ENCODE results near the gene SPATA16.

SPATA16 gene

GRCh38 chr3:172993412-172993811 lies 147.6 kb downstream of the SPATA16 start:
- H3K36me3 ChIP-seq (ENCODE audit: insufficient read depth, low read length): no peaks in the 10 kb centered on the region
- H3K9ac ChIP-seq (ENCODE audit: low read depth, low read length): no peak overlapping the region
- H3K4me1 ChIP-seq (ENCODE audit: insufficient read depth, low read length): no peaks in the 10 kb centered on the region
- H3K4me3 ChIP-seq (ENCODE audit: low read depth in 1 of 2, low read length in 2 of 2): no peak overlapping the region
- H4K20me1 ChIP-seq (ENCODE audit: insufficient read depth, low read length): no peaks in the 10 kb centered on the region
- no peak for DNase-seq
- no peak overlapping the region for H2AFZ ChIP-seq (ENCODE audit: low read depth, low read length)
- no peak for ATAC-seq (ENCODE audit: insufficient read depth, low read depth)
- no peak overlapping the region for H3K27ac ChIP-seq (ENCODE audit: low read length)
- H3K4me2 ChIP-seq (ENCODE audit: insufficient read depth, low read length): no peak overlapping the region
- no peaks in the 10 kb centered on the region for H3K9me3 ChIP-seq (ENCODE audit: insufficient read depth, low read length, severe bottlenecking)
- no peak for TF ChIP-seq EZH2 (IDR thresholded peaks at IDR 0.05; ENCODE audit: borderline replicate concordance, low read depth, low read length, severe bottlenecking)
- no peak for TF ChIP-seq CTCF (IDR thresholded peaks at IDR 0.05; ENCODE audit: borderline replicate concordance, extremely low read depth, low read length, poor library complexity, severe bottlenecking)
- H3K27me3 ChIP-seq (ENCODE audit: insufficient read depth, low read length, poor library complexity): no peaks in the 10 kb centered on the region
- H3K79me2 ChIP-seq (ENCODE audit: insufficient read depth, low read length): no peaks in the 10 kb centered on the region

GRCh38 chr3:172991424-172991996 lies 149.5 kb downstream of the SPATA16 start:
- Histone ChIP-seq H3K36me3 (ENCODE audit: insufficient read depth, low read length) (no peaks in the 10 kb centered on the region), H3K9me3 (ENCODE audit: insufficient read depth, low read length, severe bottlenecking) (no peaks in the 10 kb centered on the region), H3K4me3 (ENCODE audit: low read depth in 1 of 2, low read length in 2 of 2) (no peak overlapping the region), H3K27me3 (ENCODE audit: insufficient read depth, low read length, poor library complexity) (no peaks in the 10 kb centered on the region), H3K4me2 (ENCODE audit: insufficient read depth, low read length) (no peak overlapping the region), H3K9ac (ENCODE audit: low read depth, low read length) (no peak overlapping the region), H3K4me1 (ENCODE audit: insufficient read depth, low read length) (no peaks in the 10 kb centered on the region), H4K20me1 (ENCODE audit: insufficient read depth, low read length) (no peaks in the 10 kb centered on the region), H2AFZ (ENCODE audit: low read depth, low read length) (no peak overlapping the region), H3K79me2 (ENCODE audit: insufficient read depth, low read length) (no peaks in the 10 kb centered on the region), H3K27ac (ENCODE audit: low read length) (no peak overlapping the region)
- no peak for ATAC-seq (ENCODE audit: insufficient read depth, low read depth)
- no peak for DNase-seq
- TF ChIP-seq CTCF (IDR thresholded peaks at IDR 0.05; ENCODE audit: borderline replicate concordance, extremely low read depth, low read length, poor library complexity, severe bottlenecking): no peak
- no peak for TF ChIP-seq EZH2 (IDR thresholded peaks at IDR 0.05; ENCODE audit: borderline replicate concordance, low read depth, low read length, severe bottlenecking)

DNA sequence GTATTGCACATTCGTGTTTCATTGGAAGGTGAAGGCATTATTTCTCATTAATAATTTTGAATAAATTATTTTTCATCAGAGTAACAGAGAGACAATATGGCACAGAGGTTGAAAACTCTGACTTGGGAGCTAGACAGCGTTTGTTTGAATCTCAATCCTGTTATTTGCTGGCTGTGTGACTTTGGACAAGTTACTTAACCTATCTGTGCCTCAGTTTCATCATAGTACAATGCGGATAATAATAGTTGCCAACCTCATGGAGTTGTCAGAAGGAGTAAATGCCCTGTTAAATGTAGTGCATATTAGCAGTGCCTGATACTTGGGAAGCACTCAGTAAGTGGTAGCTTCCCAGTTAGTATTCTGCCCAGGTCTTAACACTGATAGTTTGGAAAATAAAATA lies 151.7 kb downstream of the SPATA16 start:
- Histone ChIP-seq H3K27me3 (ENCODE audit: insufficient read depth, low read length, poor library complexity) (no peaks in the 10 kb centered on the region), H3K9me3 (ENCODE audit: insufficient read depth, low read length, severe bottlenecking) (no peaks in the 10 kb centered on the region), H3K27ac (ENCODE audit: low read length) (no peak overlapping the region), H3K9ac (ENCODE audit: low read depth, low read length) (no peak overlapping the region), H3K36me3 (ENCODE audit: insufficient read depth, low read length) (no peaks in the 10 kb centered on the region), H2AFZ (ENCODE audit: low read depth, low read length) (no peak overlapping the region), H3K4me1 (ENCODE audit: insufficient read depth, low read length) (no peaks in the 10 kb centered on the region), H4K20me1 (ENCODE audit: insufficient read depth, low read length) (no peaks in the 10 kb centered on the region), H3K79me2 (ENCODE audit: insufficient read depth, low read length) (no peaks in the 10 kb centered on the region), H3K4me2 (ENCODE audit: insufficient read depth, low read length) (no peak overlapping the region), H3K4me3 (ENCODE audit: low read depth in 1 of 2, low read length in 2 of 2) (no peak overlapping the region)
- TF ChIP-seq EZH2 (IDR thresholded peaks at IDR 0.05; ENCODE audit: borderline replicate concordance, low read depth, low read length, severe bottlenecking) (no peak), CTCF (IDR thresholded peaks at IDR 0.05; ENCODE audit: borderline replicate concordance, extremely low read depth, low read length, poor library complexity, severe bottlenecking) (no peak)
- DNase-seq (no peak), ATAC-seq (ENCODE audit: insufficient read depth, low read depth) (no peak)

- H3K79me2 ChIP-seq (ENCODE audit: insufficient read depth, low read length): no peaks in the 10 kb centered on the region
- no peaks in the 10 kb centered on the region for H3K4me1 ChIP-seq (ENCODE audit: insufficient read depth, low read length)
- DNase-seq: no peak
- H3K4me2 ChIP-seq (ENCODE audit: insufficient read depth, low read length): no peak overlapping the region
- TF ChIP-seq CTCF (IDR thresholded peaks at IDR 0.05; ENCODE audit: borderline replicate concordance, extremely low read depth, low read length, poor library complexity, severe bottlenecking): peak; percentile 37
- TF ChIP-seq EZH2 (IDR thresholded peaks at IDR 0.05; ENCODE audit: borderline replicate concordance, low read depth, low read length, severe bottlenecking): no peak
- ATAC-seq (ENCODE audit: insufficient read depth, low read depth): no peak
- H3K36me3 ChIP-seq (ENCODE audit: insufficient read depth, low read length): no peaks in the 10 kb centered on the region
- no peak overlapping the region for H3K4me3 ChIP-seq (ENCODE audit: low read depth in 1 of 2, low read length in 2 of 2)
- H3K27me3 ChIP-seq (ENCODE audit: insufficient read depth, low read length, poor library complexity): no peaks in the 10 kb centered on the region
- no peaks in the 10 kb centered on the region for H4K20me1 ChIP-seq (ENCODE audit: insufficient read depth, low read length)
- H3K9me3 ChIP-seq (ENCODE audit: insufficient read depth, low read length, severe bottlenecking): no peaks in the 10 kb centered on the region
- H3K9ac ChIP-seq (ENCODE audit: low read depth, low read length): no peak overlapping the region
- H3K27ac ChIP-seq (ENCODE audit: low read length): no peak overlapping the region
- no peak overlapping the region for H2AFZ ChIP-seq (ENCODE audit: low read depth, low read length)
Observed at GRCh38 chr3:172987273-172987672, 153.8 kb downstream of the SPATA16 start.
